Ovary (tissue), 3 donors: ENCODE results near the gene SLA2.

Experiments used
- CTCF ChIP-seq, 3 donors: fragments of 450-650 bp in 2 of 3; fragments of 200-600 bp in 1 of 3; IDR thresholded peaks; one replicate each; pipeline versions ENCODE4 v1.5.1 to v1.8.0; 2016 to 2022; ENCODE audit warnings: antibody characterized with exemption in 3 of 3, mild to moderate bottlenecking in 1 of 3
- EP300 ChIP-seq: sonication (generic); formaldehyde crosslinking; IDR thresholded peaks from one replicate; pipeline ENCODE4 v1.6.1; 2017; ENCODE audit warnings: antibody characterized with exemption
- POLR2A ChIP-seq: fragments of 450-650 bp; IDR thresholded peaks from one replicate; pipeline ENCODE4 v1.6.1; 2017; ENCODE audit warnings: antibody characterized with exemption, mild to moderate bottlenecking, moderate library complexity
- donor health status: DM: no; HTN: no; CAD: no.

DNA sequence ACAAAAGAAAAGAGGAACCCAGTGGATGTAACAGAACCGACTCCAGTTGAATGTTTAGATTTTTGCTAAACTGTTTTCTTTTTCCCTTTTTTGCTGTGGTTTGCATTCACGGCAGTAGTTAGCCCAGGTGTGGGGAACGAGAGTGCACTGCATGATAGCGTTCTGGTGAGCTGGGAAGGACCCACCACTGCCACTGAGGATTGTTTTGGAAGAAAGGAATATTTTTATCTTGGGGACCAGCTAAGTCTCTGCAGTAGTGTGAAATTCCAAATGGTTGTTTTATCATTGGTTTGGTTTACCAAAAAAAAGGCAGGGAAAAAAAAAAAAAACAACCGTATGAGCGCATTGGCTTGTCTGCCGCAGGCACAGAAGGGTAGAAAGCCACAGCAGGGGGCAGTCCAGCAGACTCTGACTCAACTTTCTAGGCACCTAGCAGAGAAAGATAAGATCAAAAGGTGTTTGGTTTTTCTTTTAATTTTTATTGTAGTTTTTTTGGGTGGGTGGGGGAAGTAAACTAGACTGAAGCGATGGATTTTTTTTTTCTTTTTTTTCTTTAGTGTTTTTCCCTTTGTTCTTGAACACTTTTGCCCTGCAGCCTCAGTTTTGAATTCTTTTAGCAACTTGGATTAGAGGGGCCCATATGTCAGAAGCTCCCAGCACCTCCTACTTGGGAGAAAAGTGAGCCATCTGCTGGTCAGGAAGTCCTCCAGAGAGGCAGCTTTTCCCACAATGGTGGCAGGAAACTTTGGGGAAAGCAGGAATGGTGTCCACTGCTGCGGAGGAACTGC, 53.9 kb downstream of the SLA2 start:
- TF ChIP-seq CTCF (IDR thresholded peaks at IDR 0.05) (peak in 2 of 3 donors; percentile 33 to 46), POLR2A (no peak), EP300 (no peak)
